ENCODE data around the gene JMJD6. TPM values are rescaled to one million over a fixed set of nuclear protein-coding genes. Genes with fewer than 3 reads are reported as not detected.

JMJD6 gene
- polyA plus RNA-seq, 1 donor (not counting 4 experiments of a cell fraction or from before 2014, with no cell fraction given), result 12.0 TPM

DNA sequence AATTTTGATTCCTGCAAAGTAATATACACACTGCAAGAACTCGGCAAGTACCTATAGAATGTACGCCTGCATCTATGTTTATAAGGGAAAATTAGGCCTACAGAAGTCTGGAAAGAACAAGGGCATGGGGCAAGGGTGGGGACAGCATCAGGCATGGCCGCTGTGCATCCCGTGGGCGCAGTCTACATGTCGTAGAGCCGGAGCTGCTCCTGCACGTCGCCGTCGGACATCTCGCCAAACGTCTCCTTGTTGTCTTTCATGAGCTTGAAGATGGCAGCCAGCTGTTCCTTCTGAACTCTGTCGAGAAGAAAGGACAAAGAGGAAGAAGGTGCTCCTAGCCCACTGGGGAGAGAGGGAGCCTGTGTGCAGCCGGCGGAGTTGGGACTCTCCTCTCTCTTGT is 49.0 kb downstream of the JMJD6 start:
- no peak overlapping the region for H3K4me3 ChIP-seq (ENCODE audit: control insufficient read depth in 2 of 3, extremely low read depth in 1 of 3, insufficient read depth in 2 of 3, low read depth in 1 of 3, low read length in 3 of 3)
- no peak for DNase-seq (ENCODE audit: low read depth, low spot score)
- dilution Hi-C loops (cut with MboI; ENCODE audit: extremely low pct_ligation_motif_present, low sequenced_read_pairs), result no loop called here
- FAIRE-seq, result no peak
- no peak overlapping the region for H3K4me2 ChIP-seq (ENCODE audit: control insufficient read depth, extremely low read depth, insufficient read depth, low read depth, low read length)
- peaks cover 5% of the 10 kb centered on the region for H3K4me1 ChIP-seq (ENCODE audit: control insufficient read depth, extremely low read depth, insufficient read depth, low read length)
- no peaks in the 10 kb centered on the region for H3K9me1 ChIP-seq (ENCODE audit: control insufficient read depth, extremely low read depth, insufficient read depth, low read length)
- H3K79me2 ChIP-seq (ENCODE audit: control insufficient read depth, insufficient read depth, low read length), result no peaks in the 10 kb centered on the region
- no peaks in the 10 kb centered on the region for H4K20me1 ChIP-seq (ENCODE audit: control insufficient read depth, extremely low read depth, insufficient read depth, low read length)
- H3K9me3 ChIP-seq (ENCODE audit: control insufficient read depth, low read depth, low read length), result no peaks in the 10 kb centered on the region
- H2AFZ ChIP-seq (ENCODE audit: control insufficient read depth, low read length), result no peak overlapping the region
- peaks cover 0 to 1% of the 10 kb centered on the region in 2 experiments for H3K36me3 ChIP-seq (ENCODE audit: control insufficient read depth in 2 of 2, extremely low read depth in 1 of 2, insufficient read depth in 2 of 2, low read length in 2 of 2)
- TF ChIP-seq, protein P1, sequence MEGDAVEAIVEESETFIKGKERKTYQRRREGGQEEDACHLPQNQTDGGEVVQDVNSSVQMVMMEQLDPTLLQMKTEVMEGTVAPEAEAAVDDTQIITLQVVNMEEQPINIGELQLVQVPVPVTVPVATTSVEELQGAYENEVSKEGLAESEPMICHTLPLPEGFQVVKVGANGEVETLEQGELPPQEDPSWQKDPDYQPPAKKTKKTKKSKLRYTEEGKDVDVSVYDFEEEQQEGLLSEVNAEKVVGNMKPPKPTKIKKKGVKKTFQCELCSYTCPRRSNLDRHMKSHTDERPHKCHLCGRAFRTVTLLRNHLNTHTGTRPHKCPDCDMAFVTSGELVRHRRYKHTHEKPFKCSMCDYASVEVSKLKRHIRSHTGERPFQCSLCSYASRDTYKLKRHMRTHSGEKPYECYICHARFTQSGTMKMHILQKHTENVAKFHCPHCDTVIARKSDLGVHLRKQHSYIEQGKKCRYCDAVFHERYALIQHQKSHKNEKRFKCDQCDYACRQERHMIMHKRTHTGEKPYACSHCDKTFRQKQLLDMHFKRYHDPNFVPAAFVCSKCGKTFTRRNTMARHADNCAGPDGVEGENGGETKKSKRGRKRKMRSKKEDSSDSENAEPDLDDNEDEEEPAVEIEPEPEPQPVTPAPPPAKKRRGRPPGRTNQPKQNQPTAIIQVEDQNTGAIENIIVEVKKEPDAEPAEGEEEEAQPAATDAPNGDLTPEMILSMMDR (optimal IDR thresholded peaks at IDR 0.05 in 1 of 3, IDR thresholded peaks at IDR 0.05 in 1 of 3, conservative IDR thresholded peaks at IDR 0.05 in 1 of 3; ENCODE audit: extremely low read depth in 1 of 3, insufficient read depth in 2 of 3, low read length in 3 of 3), result no peak
- no peak for TF ChIP-seq EZH2 (IDR thresholded peaks at IDR 0.05; ENCODE audit: low read length)
- H3K27me3 ChIP-seq (ENCODE audit: control insufficient read depth, extremely low read depth, insufficient read depth, low read length), result no peaks in the 10 kb centered on the region
- no peak overlapping the region for H3K9ac ChIP-seq (ENCODE audit: control insufficient read depth, extremely low read depth, insufficient read depth, low read length)
- H3K27ac ChIP-seq (ENCODE audit: control insufficient read depth, insufficient read depth, low read length), result no peak overlapping the region

DNA sequence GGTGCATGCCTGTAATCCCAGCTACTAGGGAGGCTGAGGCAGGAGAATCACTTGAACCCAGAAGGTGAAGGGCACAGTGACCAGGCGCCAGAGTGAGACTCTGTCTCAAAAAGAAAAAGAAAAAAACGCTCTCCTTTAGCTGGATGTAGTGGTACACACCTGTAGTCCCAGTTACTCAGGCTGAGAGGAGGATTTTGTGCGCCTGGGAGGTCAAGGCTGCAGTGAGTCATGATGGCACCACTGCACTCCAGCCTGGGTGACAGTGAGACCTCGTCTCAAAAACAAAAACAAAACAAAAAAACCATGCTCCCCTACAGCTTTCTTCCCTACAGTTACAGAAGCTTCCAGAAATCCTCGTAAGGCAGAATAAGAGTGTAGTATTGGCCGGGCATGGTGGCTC is 49.8 kb downstream of the JMJD6 start:
- dilution Hi-C loops (cut with MboI; ENCODE audit: extremely low pct_ligation_motif_present, low sequenced_read_pairs), result no loop called here
- H3K9me1 ChIP-seq (ENCODE audit: control insufficient read depth, extremely low read depth, insufficient read depth, low read length), result no peaks in the 10 kb centered on the region

More for the DNA sequence above, 49.8 kb downstream of the JMJD6 start:
- peaks cover 3% of the 10 kb centered on the region for H3K4me1 ChIP-seq (ENCODE audit: control insufficient read depth, extremely low read depth, insufficient read depth, low read length)
- H3K9me3 ChIP-seq (ENCODE audit: control insufficient read depth, low read depth, low read length), result no peaks in the 10 kb centered on the region
- H3K79me2 ChIP-seq (ENCODE audit: control insufficient read depth, insufficient read depth, low read length), result no peaks in the 10 kb centered on the region
- no peak overlapping the region for H2AFZ ChIP-seq (ENCODE audit: control insufficient read depth, low read length)
- no peak overlapping the region for H3K9ac ChIP-seq (ENCODE audit: control insufficient read depth, extremely low read depth, insufficient read depth, low read length)
- no peak for FAIRE-seq
- H3K27ac ChIP-seq (ENCODE audit: control insufficient read depth, insufficient read depth, low read length), result no peak overlapping the region
- H3K4me3 ChIP-seq (ENCODE audit: control insufficient read depth in 2 of 3, extremely low read depth in 1 of 3, insufficient read depth in 2 of 3, low read depth in 1 of 3, low read length in 3 of 3), result no peak overlapping the region
- TF ChIP-seq, protein P1 (optimal IDR thresholded peaks at IDR 0.05 in 1 of 3, IDR thresholded peaks at IDR 0.05 in 1 of 3, conservative IDR thresholded peaks at IDR 0.05 in 1 of 3; ENCODE audit: extremely low read depth in 1 of 3, insufficient read depth in 2 of 3, low read length in 3 of 3), result no peak
- no peak for TF ChIP-seq EZH2 (IDR thresholded peaks at IDR 0.05; ENCODE audit: low read length)
- DNase-seq (ENCODE audit: low read depth, low spot score), result no peak
- peaks cover 0 to 1% of the 10 kb centered on the region in 2 experiments for H3K36me3 ChIP-seq (ENCODE audit: control insufficient read depth in 2 of 2, extremely low read depth in 1 of 2, insufficient read depth in 2 of 2, low read length in 2 of 2)
- no peaks in the 10 kb centered on the region for H3K27me3 ChIP-seq (ENCODE audit: control insufficient read depth, extremely low read depth, insufficient read depth, low read length)
- H4K20me1 ChIP-seq (ENCODE audit: control insufficient read depth, extremely low read depth, insufficient read depth, low read length), result no peaks in the 10 kb centered on the region
- no peak overlapping the region for H3K4me2 ChIP-seq (ENCODE audit: control insufficient read depth, extremely low read depth, insufficient read depth, low read depth, low read length)
